GM18498 (cell line): ENCODE measurements around the gene FCSK.
"Not testable (repeated sequence)": the region's sequence is repeated elsewhere in the genome, so short reads cannot be mapped to it uniquely, and the experiment has no call there.

ENCODE experiments used
- ATAC-seq: cut with Tn5 transposase; IDR thresholded peaks from one replicate; pipeline ENCODE4 v1.9.1; 2021; ENCODE audit warnings: mild to moderate bottlenecking, moderate library complexity; ENCODE audit not compliant: unreplicated experiment

FCSK gene

GRCh38 chr16:70430667-70431536 lies 23.5 kb upstream of the FCSK start:
- ATAC-seq: peak; percentile 50

GRCh38 chr16:70432356-70432722 lies 22.1 kb upstream of the FCSK start:
- no peak for ATAC-seq

GRCh38 chr16:70432723-70433457 lies 21.5 kb upstream of the FCSK start:
- no peak for ATAC-seq

GRCh38 chr16:70433458-70434103 lies 20.8 kb upstream of the FCSK start:
- ATAC-seq: no peak

- ATAC-seq: no peak
These were observed 19.7 kb upstream of the FCSK start for GRCh38 chr16:70434484-70435260.

DNA sequence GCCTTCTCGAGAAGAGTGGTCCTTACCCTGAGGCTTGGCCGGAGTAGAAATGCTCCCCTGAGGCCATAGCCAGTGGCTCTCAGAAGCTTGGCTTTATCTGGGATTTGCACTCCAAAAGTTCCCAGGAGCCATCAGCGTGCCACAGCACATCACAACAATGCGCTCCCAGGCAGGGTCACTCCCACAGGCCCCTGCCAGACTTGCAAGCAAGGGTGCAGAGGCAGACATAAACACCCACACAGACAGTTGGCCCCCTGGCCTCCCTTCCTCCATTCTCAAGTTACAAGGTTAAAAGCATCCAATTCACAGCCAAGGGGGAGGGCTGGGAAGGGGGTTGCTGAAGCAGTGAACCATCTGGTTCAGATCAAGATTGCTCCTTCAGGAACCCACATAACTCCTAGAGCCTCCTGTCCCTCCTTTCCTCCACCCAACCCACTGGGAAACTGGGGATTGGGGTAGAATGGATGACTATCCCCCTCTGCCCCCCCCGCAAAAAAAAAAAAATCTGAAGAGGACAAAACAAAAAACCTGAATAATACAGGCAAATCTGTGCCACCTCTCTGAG lies 17.3 kb upstream of the FCSK start:
- ATAC-seq: no peak

DNA sequence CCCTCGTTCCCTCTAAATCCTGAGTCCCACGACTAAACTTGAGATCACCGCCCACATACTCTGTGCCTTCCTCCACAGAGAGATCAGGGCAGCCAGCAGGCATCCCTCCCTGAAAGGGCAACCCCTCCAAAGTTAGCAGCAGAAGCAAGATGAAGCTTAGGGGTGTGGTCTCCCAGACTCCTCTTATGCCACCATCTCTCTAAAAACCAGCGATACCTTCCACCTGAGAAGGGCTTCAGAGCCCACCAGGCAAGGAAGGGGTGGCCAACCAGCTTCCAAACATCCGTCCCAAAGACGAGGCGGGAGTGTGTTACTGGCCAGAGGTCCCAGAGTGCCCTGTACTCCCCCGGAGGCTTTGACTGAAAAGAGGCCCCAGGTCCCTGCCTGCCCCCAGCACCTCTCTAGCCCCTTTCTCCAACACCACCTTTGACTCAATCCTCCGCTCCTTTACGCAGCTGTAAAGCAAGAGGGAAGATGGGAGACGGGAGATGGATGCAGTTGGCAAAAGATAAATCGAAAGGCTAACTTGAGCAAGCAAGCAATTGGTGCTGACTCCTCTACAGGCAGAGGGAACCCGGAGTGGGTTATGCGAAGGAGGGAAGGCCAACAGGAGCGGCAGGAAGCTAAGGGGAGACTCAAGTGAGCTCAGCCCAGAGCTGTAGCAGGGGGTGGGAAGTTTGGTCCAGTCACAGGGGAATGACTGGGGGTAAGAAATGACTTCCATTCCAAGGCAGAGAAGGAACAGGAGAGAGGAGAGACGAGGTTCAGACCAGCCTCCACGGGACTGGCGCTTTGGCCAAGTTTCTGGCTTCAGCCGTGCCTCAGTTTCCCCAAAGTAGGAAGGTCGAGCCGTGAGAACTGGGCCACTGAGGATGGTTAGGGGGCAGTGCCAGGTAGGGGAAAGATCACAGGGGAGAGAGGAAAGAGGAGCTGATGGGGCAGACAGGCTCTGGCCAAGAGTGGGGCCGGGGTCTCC lies 16.5 kb upstream of the FCSK start:
- ATAC-seq: no peak

GRCh38 chr16:70438585-70438968 lies 15.8 kb upstream of the FCSK start:
- ATAC-seq: peak; percentile 30

DNA sequence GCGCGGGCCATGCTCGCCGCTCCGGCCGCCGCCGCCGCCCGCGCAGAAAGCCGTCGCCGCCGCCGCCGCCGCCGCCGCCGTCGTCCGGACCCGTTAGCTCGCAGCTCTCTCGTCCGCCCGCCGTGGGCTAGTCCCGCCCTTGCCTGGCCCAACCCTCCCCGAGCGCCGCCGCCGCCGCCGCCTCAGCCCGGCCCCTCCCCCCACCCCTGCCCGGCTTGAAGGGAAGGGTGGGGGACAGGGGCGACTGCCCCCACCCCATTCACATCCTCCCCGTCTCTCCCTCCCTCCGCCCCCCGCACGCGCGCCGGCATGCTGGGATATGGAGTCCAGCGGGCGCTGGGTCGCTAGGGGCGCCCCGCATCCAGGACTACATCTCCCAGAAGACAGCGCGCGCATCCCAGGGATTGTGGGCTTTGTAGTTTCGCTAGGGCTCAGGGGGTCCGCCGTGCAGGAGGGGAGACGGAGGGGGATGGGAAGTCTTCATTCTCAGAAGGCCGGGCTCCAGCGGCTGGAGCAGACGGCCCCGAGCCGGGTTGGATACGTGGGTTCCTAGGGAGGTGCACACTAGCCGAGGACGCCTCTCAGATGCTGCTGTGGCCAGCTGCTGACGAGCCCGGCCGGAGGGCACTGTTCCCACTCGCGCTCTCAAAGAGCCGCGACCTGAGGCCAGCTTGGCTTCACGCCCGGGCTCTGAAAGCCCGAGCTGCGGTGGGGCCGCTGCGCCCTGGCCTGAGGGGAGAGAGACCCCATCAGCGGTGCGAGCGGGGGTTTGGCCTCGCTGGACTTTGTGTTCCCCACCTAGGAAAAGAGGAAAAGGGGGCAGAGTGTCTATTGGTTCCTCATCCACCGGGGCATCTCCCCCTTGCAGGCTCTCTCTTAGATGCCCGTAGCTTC lies 15.2 kb upstream of the FCSK start, which contains the start of gene ST3GAL2:
ST3GAL2 (minus strand) TSS at position 132 of the 894 bp plus-strand sequence. CDS start 40,570 bp downstream, outside the sequence.
- peak; percentile 89 for ATAC-seq

DNA sequence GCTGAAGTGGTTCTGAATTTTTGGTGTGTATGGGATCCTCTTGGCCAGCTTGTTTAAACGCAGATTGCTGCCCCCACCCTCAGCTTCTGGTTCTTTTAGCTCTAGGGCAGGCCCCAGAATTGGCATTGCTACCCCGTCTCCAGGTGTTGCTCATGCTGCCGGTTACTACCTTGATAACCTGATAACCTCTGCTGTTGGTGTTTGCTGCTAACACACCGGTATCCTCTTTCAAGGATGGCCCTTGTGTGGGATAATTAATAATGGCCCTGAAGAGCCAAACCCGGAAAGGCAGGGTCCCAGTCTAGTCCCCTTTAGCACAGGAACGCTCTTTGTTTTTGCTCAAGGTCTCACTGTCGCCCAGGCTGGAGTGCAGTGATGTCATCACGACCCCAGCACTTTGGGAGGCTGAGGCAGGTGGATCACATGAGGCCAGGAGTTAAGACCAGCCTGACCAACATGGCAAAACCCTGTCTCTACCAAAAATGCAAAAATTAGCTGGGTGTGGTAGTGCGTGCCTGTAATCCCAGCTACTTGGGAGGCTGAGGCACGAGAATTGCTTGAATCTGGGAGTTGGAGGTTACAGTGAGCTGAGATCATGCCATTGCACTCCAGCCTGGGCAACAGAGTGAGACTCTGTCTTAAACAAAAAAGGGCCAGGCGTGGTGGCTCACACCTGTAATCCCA lies 14.2 kb upstream of the FCSK start:
- ATAC-seq: no peak

- no peak for ATAC-seq
These were observed 12.9 kb upstream of the FCSK start for GRCh38 chr16:70441406-70441990.

DNA sequence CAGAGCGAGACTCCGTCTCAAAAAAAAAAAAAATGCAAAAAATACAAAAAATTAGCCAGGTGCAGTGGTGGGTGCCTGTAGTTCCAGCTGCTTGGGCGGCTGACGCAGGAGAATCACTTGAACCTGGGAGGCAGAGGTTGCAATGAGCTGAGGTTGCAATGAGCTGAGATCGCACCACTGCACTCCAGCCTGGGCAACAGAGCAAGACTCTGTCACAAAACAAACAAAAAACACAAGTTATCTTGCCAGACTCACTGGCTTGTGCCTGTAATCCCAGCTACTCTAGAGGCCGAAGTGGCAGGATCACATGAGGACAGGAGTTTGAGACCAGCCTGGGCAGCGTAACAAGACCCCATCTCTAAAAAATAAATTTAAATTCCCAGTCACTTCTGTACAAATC lies 12.1 kb upstream of the FCSK start:
- no peak for ATAC-seq

DNA sequence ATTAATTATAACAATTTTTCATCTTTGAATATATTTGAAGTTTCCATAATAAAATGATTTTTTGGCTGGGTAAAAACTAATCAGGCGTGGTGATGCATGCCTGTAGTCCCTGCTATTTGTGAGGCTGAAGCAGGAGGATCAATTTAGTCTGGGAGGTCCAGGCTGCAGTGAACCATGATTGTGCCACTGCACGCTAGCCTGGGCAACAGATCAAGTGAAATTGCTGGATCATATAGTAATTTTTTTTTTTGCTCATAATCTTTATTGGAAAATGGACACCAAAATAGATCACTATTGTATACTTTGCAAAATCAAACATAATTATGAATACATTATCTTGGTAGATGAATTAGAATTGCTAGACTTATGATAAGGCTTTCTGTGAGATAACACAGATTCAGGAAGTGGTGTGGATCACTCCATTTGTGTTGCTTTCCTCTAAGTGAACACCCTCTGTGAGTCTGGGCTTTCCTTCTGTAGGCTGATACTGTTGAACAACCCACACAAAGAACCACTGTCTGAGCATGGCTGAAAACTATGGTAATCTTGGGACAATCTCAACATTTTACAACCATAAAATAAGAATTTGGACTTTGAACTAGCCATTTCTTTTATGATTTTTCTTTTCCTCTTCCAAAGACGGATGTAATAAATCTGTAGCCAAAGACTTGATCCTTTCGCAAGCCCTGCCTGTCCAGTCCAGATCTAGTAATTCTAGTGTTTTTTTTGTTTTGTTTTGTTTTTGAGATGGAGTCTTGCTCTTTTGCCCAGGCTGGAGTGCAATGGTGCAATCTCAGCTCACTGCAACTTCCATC lies 9.9 kb upstream of the FCSK start:
- ATAC-seq: no peak

- ATAC-seq: no peak
These were observed 6.3 kb upstream of the FCSK start for GRCh38 chr16:70448075-70448474.

DNA sequence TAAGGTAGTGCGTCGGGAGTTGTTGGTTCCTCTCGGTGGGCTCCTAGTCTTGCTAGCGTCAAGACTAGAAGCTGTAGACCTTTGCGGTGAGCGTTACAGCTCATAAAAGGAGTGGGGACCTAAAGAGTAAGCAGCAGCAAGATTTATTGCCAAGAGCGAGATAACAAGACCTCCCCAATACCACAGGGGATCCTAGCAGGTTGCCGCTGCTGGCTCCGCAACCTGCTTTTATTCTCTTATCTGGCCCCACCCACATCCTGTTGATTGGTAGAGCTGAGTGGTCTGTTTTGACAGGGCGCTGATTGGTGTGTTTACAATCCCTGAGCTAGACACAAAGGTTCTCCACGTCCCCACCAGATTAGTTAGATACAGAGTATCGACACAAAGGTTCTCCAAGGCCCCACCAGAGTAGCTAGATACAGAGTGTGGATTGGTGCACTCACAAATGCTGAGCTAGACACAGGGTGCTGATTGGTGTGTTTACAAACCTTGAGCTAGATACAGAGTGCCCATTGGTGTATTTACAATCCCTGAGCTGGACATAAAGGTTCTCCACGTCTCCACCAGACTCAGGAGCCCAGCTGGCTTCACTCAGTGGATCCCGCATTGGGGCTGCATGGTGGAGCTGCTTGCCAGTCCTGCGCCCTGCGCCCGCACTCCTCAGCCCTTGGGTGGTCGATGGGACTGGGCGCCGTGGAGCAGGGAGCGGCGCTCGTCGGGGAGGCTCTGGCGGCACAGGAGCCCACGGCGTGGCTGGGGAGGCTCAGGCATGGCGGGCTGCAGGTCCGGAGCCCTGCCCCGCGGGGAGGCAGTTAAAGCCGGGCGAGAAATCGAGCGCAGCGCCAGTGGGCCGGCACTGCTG lies 4.0 kb upstream of the FCSK start:
- not testable (repeated sequence) for ATAC-seq

- ATAC-seq: not testable (repeated sequence)
These were observed 3.4 kb upstream of the FCSK start for GRCh38 chr16:70451004-70451340.
